A549 (cell line): Measurements from ENCODE around the gene CDCA3. TPM values are rescaled to one million over a fixed set of nuclear protein-coding genes. Genes with fewer than 3 reads are reported as not detected.
A peak's percentile ranks its signal among the peaks of the same experiment; 100 is the strongest.

Experiments used
- ATAC-seq, 2 experiments: fragments of 200-7000 bp in 1 of 2; fragments of >200 bp in 1 of 2; cut with Nextera tagmentation in 1 of 2; cut with Tn5 transposase in 1 of 2; 3 replicates each; pipeline versions ENCODE4 v1.8.0 to v1.9.1; 2018 to 2020; ENCODE audit warnings: mild to moderate bottlenecking in 1 of 2, moderate library complexity in 1 of 2
- CTCF ChIA-PET: fragments of 300-600 bp; sonication (Branson Sonifier 250); formaldehyde crosslinking; extraction: SDS; loops from one replicate; lab custom pipeline; 2021; ENCODE audit warnings: antibody characterized with exemption, inconsistent platforms; lab: Yijun Ruan, JAX
- POLR2A ChIA-PET: fragments of 350-600 bp; formaldehyde crosslinking; extraction: SDS; loops from one replicate; lab custom pipeline; 2021; ENCODE audit warnings: antibody characterized with exemption, inconsistent platforms; lab: Yijun Ruan, JAX
- DNase-seq, 2 experiments: peaks; one replicate each; pipeline versions ENCODE4 v3.0.0 to v3.0.0-alpha.2; 2011 to 2016; ENCODE audit warnings: low read depth in 1 of 2, low spot score in 1 of 2
- FAIRE-seq: peaks from 2 replicates; lab custom pipeline; 2011; peaks lifted over from hg19 to GRCh38; lab: Jason Lieb, UNC
- H3K27ac ChIP-seq, 2 experiments: fragments of >200 bp; sonication (Bioruptor Twin); formaldehyde crosslinking; 3 replicates each; pipeline ENCODE4 v1.5.1; 2016 to 2017
- H3K4me1 ChIP-seq: fragments of >200 bp; sonication (Bioruptor Twin); formaldehyde crosslinking; 3 replicates; pipeline ENCODE4 v1.6.1; 2016
- H3K4me2 ChIP-seq: fragments of >200 bp; sonication (Bioruptor Twin); formaldehyde crosslinking; 3 replicates; pipeline ENCODE4 v1.6.1; 2016
- H3K4me3 ChIP-seq: fragments of >200 bp; sonication (Bioruptor Twin); formaldehyde crosslinking; 3 replicates; pipeline ENCODE4 v1.5.1; 2016
- H3K9me3 ChIP-seq: fragments of >200 bp; sonication (Bioruptor Twin); formaldehyde crosslinking; 3 replicates; pipeline ENCODE4 v1.6.1; 2016
- CEBPB ChIP-seq, 2 experiments: fragments of >200 bp in 1 of 2; sonication (Bioruptor Twin) in 1 of 2; formaldehyde crosslinking in 1 of 2; IDR thresholded peaks; 2 replicates each; pipeline ENCODE4 v1.6.1; 2012 to 2016
- CHD2 ChIP-seq: fragments of 150-350 bp; IDR thresholded peaks from 2 replicates; pipeline ENCODE4 v1.6.1; 2014; ENCODE audit warnings: low read length; ENCODE audit not compliant: partially characterized antibody
- EHMT2 ChIP-seq: fragments of 200-600 bp; sonication (generic); IDR thresholded peaks from 2 replicates; pipeline ENCODE4 v1.6.1; 2016; ENCODE audit warnings: antibody characterized with exemption, low read depth, mild to moderate bottlenecking, moderate library complexity
- ESRRA ChIP-seq: fragments of 150-350 bp; IDR thresholded peaks from 2 replicates; pipeline ENCODE4 v1.6.1; 2014; ENCODE audit warnings: mild to moderate bottlenecking, low read length, borderline replicate concordance
- GATA3 ChIP-seq: IDR thresholded peaks from 2 replicates; pipeline ENCODE4 v1.6.1; 2012; ENCODE audit warnings: borderline replicate concordance
- HEYL ChIP-seq: fragments of 250-450 bp; sonication (Bioruptor Pico); IDR thresholded peaks from 2 replicates; pipeline ENCODE4 v1.8.0; 2021; ENCODE audit warnings: mild to moderate bottlenecking, moderate library complexity
- HOXB13 ChIP-seq: fragments of 250-450 bp; sonication (Bioruptor Pico); IDR thresholded peaks from 2 replicates; pipeline ENCODE4 v1.5.0; 2020; ENCODE audit warnings: low read depth, mild to moderate bottlenecking, moderate library complexity
- NPAS2 ChIP-seq: fragments of 250-450 bp; sonication (Bioruptor Pico); IDR thresholded peaks from 2 replicates; pipeline ENCODE4 v1.8.0; 2022; ENCODE audit warnings: mild to moderate bottlenecking, moderate library complexity, borderline replicate concordance
- POLR2A ChIP-seq: IDR thresholded peaks from 2 replicates; pipeline ENCODE4 v1.6.1; 2012; ENCODE audit warnings: mild to moderate bottlenecking, low read length
- POLR2AphosphoS2 ChIP-seq: conservative IDR thresholded peaks from 2 replicates; pipeline ENCODE4 v1.6.1; 2012; ENCODE audit warnings: low read length, improper control_type of control experiment, inconsistent platforms
- RAD21 ChIP-seq, 2 experiments: fragments of >200 bp in 1 of 2; sonication (Bioruptor Twin) in 1 of 2; formaldehyde crosslinking in 1 of 2; IDR thresholded peaks in 1 of 2; conservative IDR thresholded peaks in 1 of 2; 2 replicates in 1 of 2; 3 replicates in 1 of 2; pipeline ENCODE4 v1.6.1; 2012 to 2018; ENCODE audit warnings: inconsistent platforms in 1 of 2
- RARB ChIP-seq: fragments of 250-450 bp; sonication (Bioruptor Pico); IDR thresholded peaks from 2 replicates; pipeline ENCODE4 v1.8.0; 2021; ENCODE audit warnings: mild to moderate bottlenecking, moderate library complexity
- RCOR1 ChIP-seq: fragments of 150-350 bp; IDR thresholded peaks from 2 replicates; pipeline ENCODE4 v1.6.1; 2014; ENCODE audit warnings: antibody characterized with exemption, low read length, low read depth
- RFX5 ChIP-seq: fragments of 450-650 bp; IDR thresholded peaks from 2 replicates; pipeline ENCODE4 v1.7.1; 2014; ENCODE audit warnings: antibody characterized with exemption, mild to moderate bottlenecking, moderate library complexity
- RNF2 ChIP-seq: fragments of 200-600 bp; sonication (generic); IDR thresholded peaks from 2 replicates; pipeline ENCODE4 v1.6.1; 2016; ENCODE audit warnings: low read depth, mild to moderate bottlenecking, antibody characterized with exemption, moderate library complexity, borderline replicate concordance
- SREBF2 ChIP-seq: fragments of 450-650 bp; IDR thresholded peaks from 2 replicates; pipeline ENCODE4 v1.6.1; 2014; ENCODE audit warnings: mild to moderate bottlenecking, moderate library complexity
- ZC3H11A ChIP-seq: fragments of 450-650 bp; IDR thresholded peaks from 2 replicates; pipeline ENCODE4 v1.6.1; 2014; ENCODE audit warnings: antibody characterized with exemption, mild to moderate bottlenecking
- ZSCAN20 ChIP-seq: fragments of 250-450 bp; sonication (Bioruptor Pico); IDR thresholded peaks from 2 replicates; pipeline ENCODE4 v1.8.0; 2022; ENCODE audit warnings: mild to moderate bottlenecking, moderate library complexity
- WGBS: methylation state at CpG from one replicate; pipeline ENCODE4 v1.1.6; 2017; ENCODE audit errors: missing lambda C conversion rate; 5-methylcytosine and 5-hydroxymethylcytosine counted together
- polyA plus RNA-seq, 4 experiments: library from polyadenylated mRNA; depleted of rRNA in 3 of 4; stranded (reverse); fragments of >200 nt; fragmentation: RNase III in 1 of 4; extraction: RNeasy Plus Mini Kit Qiagen cat#74134 plus additional on column Dnase treatment in 1 of 4; gene quantifications; 2 replicates in 3 of 4; 3 replicates in 1 of 4; pipeline ENCODE4 v1.2.3, GENCODE V29; 2011 to 2017
- TF ChIP-seq, protein P1 (sequence below): fragments of >200 bp; sonication (Bioruptor Twin); formaldehyde crosslinking; IDR thresholded peaks from 3 replicates; pipeline ENCODE4 v1.5.1; 2016
- TF ChIP-seq, protein P2 (sequence below): fragments of 150-350 bp; IDR thresholded peaks from 2 replicates; pipeline ENCODE4 v1.6.1; 2014; ENCODE audit warnings: low read depth, mild to moderate bottlenecking, low read length
- TF ChIP-seq, protein P3 (sequence below): IDR thresholded peaks from 2 replicates; pipeline ENCODE4 v1.6.1; 2012; ENCODE audit warnings: low read depth, borderline replicate concordance
- TF ChIP-seq, protein P4 (sequence below): fragments of 250-450 bp; sonication (Bioruptor Pico); IDR thresholded peaks from 2 replicates; pipeline ENCODE4 v1.5.0; 2021; ENCODE audit warnings: mild to moderate bottlenecking, moderate library complexity, borderline replicate concordance
- TF ChIP-seq, protein P5 (sequence below): IDR thresholded peaks from 2 replicates; pipeline ENCODE4 v1.6.1; 2012
- TF ChIP-seq, protein P6 (sequence below): IDR thresholded peaks from 2 replicates; pipeline ENCODE4 v1.6.1; 2012

Gene CDCA3
- polyA plus RNA-seq, 2 of the 4 experiments (the other 2 are of a cell fraction) = 57.5 to 80.2 TPM

DNA sequence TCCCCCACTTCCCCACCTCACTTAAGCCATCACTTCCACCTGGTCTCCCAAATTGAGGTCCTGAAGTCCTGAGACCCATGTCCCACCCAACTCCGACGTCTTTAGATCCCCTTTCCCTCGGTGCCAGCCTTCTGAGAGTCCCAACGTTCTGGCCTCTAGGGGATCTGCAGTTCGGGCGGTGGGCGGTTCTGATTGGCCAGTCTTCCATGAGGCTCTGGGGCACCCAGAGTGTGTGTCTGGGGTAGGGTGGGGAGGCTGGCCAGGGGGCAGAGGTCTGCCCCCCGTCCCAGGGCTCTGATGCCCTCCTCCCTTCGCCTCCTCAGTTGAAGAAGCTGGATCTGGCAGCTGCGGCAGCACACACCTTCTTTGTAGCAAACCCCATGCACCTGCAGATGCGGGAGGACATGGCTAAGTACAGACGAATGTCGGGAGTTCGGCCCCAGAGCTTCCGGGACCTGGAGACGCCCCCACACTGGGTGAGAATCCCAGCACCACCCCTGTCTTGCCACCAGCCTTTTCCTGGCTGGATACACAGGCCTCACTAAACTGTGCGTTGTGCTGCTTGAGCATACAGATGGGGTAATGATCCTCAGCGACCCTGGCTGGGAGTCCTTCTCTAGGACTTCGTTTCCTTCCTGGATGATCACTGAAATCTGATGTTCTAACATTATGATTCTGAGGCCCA is 21.4 kb downstream of the CDCA3 start:
- DNase-seq (peak; percentile 52 to 64), ATAC-seq (peak; percentile 16 to 63; a peak in 3 of 6 replicates), FAIRE-seq (no peak)
- TF ChIP-seq POLR2A (0 out of 2 replicates have a peak, but pooled peaks have one; percentile 24), POLR2AphosphoS2 (no peak)
- TF ChIP-seq, protein P1, sequence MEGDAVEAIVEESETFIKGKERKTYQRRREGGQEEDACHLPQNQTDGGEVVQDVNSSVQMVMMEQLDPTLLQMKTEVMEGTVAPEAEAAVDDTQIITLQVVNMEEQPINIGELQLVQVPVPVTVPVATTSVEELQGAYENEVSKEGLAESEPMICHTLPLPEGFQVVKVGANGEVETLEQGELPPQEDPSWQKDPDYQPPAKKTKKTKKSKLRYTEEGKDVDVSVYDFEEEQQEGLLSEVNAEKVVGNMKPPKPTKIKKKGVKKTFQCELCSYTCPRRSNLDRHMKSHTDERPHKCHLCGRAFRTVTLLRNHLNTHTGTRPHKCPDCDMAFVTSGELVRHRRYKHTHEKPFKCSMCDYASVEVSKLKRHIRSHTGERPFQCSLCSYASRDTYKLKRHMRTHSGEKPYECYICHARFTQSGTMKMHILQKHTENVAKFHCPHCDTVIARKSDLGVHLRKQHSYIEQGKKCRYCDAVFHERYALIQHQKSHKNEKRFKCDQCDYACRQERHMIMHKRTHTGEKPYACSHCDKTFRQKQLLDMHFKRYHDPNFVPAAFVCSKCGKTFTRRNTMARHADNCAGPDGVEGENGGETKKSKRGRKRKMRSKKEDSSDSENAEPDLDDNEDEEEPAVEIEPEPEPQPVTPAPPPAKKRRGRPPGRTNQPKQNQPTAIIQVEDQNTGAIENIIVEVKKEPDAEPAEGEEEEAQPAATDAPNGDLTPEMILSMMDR = no peak
- 65% methylated on average over 19 of the region's 19 CpGs for WGBS
- Histone ChIP-seq H3K4me1 (peaks cover 19% of the 10 kb centered on the region), H3K4me3 (peak overlapping the region; percentile 87), H3K9me3 (no peaks in the 10 kb centered on the region), H3K4me2 (peak overlapping the region; percentile 72), H3K27ac (peak overlapping the region; percentile 87 to 96)
- CTCF ChIA-PET = interaction anchor here (0.7 to 29.8 kb wide), 18 partner anchors 12 to 131 kb away, joined by 3 to 306 read pairs (median 4); partner anchors contain the start of genes CD4, COPS7A, GNB3 and MLF2
- POLR2A ChIA-PET = interaction anchor here (0.9 to 2.6 kb wide), 4 partner anchors 22 to 140 kb away, joined by 3 to 20 read pairs (median 6); partner anchors contain the start of genes CDCA3, MLF2, USP5 and ZNF384

DNA sequence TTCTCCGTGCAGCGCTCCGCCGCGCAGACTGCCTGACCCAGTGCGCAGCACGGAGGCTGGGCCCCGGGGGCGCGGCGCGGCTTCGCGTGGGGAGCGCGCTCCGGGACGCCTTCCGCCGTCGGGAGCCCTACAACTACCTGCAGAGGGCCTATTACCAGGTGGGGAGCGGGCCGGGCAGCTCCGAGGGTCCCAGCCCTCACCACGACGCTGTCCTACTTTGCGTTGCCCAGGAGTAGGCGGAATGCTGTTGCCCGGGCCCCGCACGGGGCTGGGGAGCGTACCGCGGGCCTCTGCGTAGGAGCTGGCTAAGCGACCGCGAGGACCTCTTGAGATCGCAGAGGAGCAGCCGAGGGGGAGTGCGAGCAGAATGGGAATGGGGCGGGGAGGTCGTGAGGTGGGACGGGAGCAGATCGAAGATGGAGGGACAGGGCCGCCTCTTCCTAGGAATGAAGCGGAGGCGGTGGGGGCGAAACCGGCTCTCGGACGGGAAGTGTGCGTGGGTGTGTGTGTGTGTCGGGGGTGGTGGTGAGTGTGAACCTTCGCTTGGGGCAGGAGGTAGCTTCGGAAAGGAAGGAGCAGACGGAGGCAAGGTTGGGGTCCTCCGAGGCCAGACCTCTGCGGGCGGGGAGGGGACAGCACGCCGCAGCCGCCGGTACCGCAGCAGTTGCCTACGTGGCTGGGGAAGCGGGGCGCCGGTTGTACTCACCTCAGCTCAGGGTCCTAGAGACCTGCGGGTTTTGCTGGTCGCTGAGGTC is 22.1 kb downstream of the CDCA3 start:
- peak overlapping the region; percentile 87 to 96 for H3K27ac ChIP-seq
- WGBS = 25% methylated on average over 31 of the region's 71 CpGs
- ATAC-seq (peak; percentile 46 to 52; a peak in 5 of 6 replicates), FAIRE-seq (no peak), DNase-seq (peak in 1 of 2 experiments; percentile 47)
- ChIA-PET POLR2A (interaction anchor here (0.7 to 2.6 kb wide), 5 partner anchors 23 to 139 kb away, joined by 3 to 20 read pairs (median 6); partner anchors contain the start of genes CDCA3, COPS7A, MLF2 and USP5), CTCF (interaction anchor here (0.6 to 29.8 kb wide), 19 partner anchors 11 to 165 kb away, joined by 3 to 306 read pairs (median 3); partner anchors contain the start of genes CD4, COPS7A, GNB3 and MLF2)
- H3K9me3 ChIP-seq = no peaks in the 10 kb centered on the region
- H3K4me2 ChIP-seq = peak overlapping the region; percentile 72
- H3K4me1 ChIP-seq = peaks cover 19% of the 10 kb centered on the region
- peak overlapping the region; percentile 87 for H3K4me3 ChIP-seq
- TF ChIP-seq, protein P2, sequence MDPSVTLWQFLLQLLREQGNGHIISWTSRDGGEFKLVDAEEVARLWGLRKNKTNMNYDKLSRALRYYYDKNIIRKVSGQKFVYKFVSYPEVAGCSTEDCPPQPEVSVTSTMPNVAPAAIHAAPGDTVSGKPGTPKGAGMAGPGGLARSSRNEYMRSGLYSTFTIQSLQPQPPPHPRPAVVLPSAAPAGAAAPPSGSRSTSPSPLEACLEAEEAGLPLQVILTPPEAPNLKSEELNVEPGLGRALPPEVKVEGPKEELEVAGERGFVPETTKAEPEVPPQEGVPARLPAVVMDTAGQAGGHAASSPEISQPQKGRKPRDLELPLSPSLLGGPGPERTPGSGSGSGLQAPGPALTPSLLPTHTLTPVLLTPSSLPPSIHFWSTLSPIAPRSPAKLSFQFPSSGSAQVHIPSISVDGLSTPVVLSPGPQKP = no peak
- TF ChIP-seq, protein P3, sequence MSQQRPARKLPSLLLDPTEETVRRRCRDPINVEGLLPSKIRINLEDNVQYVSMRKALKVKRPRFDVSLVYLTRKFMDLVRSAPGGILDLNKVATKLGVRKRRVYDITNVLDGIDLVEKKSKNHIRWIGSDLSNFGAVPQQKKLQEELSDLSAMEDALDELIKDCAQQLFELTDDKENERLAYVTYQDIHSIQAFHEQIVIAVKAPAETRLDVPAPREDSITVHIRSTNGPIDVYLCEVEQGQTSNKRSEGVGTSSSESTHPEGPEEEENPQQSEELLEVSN = peak; percentile 64; the same call in 1 of the 2 replicates
- TF ChIP-seq, protein P4, sequence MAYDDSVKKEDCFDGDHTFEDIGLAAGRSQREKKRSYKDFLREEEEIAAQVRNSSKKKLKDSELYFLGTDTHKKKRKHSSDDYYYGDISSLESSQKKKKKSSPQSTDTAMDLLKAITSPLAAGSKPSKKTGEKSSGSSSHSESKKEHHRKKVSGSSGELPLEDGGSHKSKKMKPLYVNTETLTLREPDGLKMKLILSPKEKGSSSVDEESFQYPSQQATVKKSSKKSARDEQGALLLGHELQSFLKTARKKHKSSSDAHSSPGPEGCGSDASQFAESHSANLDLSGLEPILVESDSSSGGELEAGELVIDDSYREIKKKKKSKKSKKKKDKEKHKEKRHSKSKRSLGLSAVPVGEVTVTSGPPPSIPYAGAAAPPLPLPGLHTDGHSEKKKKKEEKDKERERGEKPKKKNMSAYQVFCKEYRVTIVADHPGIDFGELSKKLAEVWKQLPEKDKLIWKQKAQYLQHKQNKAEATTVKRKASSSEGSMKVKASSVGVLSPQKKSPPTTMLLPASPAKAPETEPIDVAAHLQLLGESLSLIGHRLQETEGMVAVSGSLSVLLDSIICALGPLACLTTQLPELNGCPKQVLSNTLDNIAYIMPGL = no peak
- TF ChIP-seq, protein P5, sequence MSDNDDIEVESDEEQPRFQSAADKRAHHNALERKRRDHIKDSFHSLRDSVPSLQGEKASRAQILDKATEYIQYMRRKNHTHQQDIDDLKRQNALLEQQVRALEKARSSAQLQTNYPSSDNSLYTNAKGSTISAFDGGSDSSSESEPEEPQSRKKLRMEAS = peak; percentile 28; the same call in 1 of the 2 replicates
- TF ChIP-seq ZC3H11A = no peak
- no peak for TF ChIP-seq SREBF2
- TF ChIP-seq EHMT2 = no peak
- no peak for TF ChIP-seq GATA3
- TF ChIP-seq ESRRA = no peak
- TF ChIP-seq CEBPB (IDR thresholded peaks at IDR 0.05) = no peak
- TF ChIP-seq RNF2 = peak; percentile 86; the same call in 1 of the 2 replicates
- TF ChIP-seq RCOR1 = no peak
- TF ChIP-seq NPAS2 (CRISPR knock-in tag) = no peak
- TF ChIP-seq, protein P1 = no peak
- no peak for TF ChIP-seq RARB (CRISPR knock-in tag)
- no peak for TF ChIP-seq ZSCAN20 (CRISPR knock-in tag)
- no peak for TF ChIP-seq RAD21 (conservative IDR thresholded peaks at IDR 0.05 in 1 of 2, IDR thresholded peaks at IDR 0.05 in 1 of 2)
- TF ChIP-seq HOXB13 (CRISPR knock-in tag) = no peak
- TF ChIP-seq RFX5 = no peak
- TF ChIP-seq, protein P6, sequence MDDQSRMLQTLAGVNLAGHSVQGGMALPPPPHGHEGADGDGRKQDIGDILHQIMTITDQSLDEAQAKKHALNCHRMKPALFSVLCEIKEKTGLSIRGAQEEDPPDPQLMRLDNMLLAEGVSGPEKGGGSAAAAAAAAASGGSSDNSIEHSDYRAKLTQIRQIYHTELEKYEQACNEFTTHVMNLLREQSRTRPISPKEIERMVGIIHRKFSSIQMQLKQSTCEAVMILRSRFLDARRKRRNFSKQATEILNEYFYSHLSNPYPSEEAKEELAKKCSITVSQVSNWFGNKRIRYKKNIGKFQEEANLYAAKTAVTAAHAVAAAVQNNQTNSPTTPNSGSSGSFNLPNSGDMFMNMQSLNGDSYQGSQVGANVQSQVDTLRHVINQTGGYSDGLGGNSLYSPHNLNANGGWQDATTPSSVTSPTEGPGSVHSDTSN = no peak
- no peak for TF ChIP-seq HEYL (CRISPR knock-in tag)
- no peak for TF ChIP-seq CHD2
